ENCODE measurements around the gene GALK1.

Gene GALK1

DNA sequence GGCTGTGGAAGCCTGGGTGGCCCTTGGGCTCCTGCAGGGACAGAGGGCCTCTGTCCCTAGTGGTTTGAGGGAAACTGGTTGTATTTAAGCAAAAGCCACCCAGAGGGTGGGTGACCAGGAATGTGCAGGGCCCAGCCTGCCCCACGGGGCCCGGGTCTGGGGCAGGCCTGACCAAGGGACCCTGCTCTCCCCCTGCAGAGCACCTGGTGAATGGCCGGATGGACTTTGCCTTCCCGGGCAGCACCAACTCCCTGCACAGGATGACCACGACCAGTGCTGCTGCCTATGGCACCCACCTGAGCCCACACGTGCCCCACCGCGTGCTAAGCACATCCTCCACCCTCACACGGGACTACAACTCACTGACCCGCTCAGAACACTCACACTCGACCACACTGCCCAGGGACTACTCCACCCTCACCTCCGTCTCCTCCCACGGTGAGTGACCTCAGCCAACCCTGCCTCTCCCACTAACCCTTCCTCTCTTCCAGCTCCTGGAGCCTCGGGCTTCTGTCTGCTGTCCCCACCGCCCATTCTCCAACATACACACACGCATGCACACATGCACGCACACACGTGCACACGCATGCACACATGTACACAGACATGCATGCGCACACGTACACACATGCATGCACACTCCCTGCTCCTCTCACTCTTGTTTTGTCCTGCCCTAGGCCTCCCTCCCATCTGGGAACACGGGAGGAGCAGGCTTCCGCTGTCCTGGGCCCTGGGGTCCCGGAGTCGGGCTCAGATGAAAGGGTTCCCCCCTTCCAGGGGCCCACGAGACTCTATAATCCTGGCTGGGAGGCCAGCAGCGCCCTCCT, 10.4 kb downstream of the GALK1 start:
- DNase-seq: no peak
- Histone ChIP-seq H3K27ac (no peak overlapping the region), H3K4me3 (ENCODE audit: low read depth, low read length) (no peak overlapping the region), H3K36me3 (replicated peaks) (no peaks in the 10 kb centered on the region), H3K27me3 (replicated peaks) (no peaks in the 10 kb centered on the region)
- in situ Hi-C loops (cut with HindIII; ENCODE audit: low pct_ligation_motif_present, low sequenced_read_pairs): no loop called here
- TF ChIP-seq, protein P1, sequence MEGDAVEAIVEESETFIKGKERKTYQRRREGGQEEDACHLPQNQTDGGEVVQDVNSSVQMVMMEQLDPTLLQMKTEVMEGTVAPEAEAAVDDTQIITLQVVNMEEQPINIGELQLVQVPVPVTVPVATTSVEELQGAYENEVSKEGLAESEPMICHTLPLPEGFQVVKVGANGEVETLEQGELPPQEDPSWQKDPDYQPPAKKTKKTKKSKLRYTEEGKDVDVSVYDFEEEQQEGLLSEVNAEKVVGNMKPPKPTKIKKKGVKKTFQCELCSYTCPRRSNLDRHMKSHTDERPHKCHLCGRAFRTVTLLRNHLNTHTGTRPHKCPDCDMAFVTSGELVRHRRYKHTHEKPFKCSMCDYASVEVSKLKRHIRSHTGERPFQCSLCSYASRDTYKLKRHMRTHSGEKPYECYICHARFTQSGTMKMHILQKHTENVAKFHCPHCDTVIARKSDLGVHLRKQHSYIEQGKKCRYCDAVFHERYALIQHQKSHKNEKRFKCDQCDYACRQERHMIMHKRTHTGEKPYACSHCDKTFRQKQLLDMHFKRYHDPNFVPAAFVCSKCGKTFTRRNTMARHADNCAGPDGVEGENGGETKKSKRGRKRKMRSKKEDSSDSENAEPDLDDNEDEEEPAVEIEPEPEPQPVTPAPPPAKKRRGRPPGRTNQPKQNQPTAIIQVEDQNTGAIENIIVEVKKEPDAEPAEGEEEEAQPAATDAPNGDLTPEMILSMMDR (IDR thresholded peaks at IDR 0.05; ENCODE audit: low read depth, low read length, missing control alignments): no peak

GRCh38 chr17:75753514-75754377, 11.2 kb downstream of the GALK1 start:
- peak; percentile 15 for DNase-seq
- Histone ChIP-seq H3K27ac (no peak overlapping the region), H3K4me3 (ENCODE audit: low read depth, low read length) (peak overlapping the region; percentile 45), H3K36me3 (replicated peaks) (no peaks in the 10 kb centered on the region), H3K27me3 (replicated peaks) (no peaks in the 10 kb centered on the region)
- TF ChIP-seq, protein P1 (IDR thresholded peaks at IDR 0.05; ENCODE audit: low read depth, low read length, missing control alignments): peak; percentile 48
- in situ Hi-C loops (cut with HindIII; ENCODE audit: low pct_ligation_motif_present, low sequenced_read_pairs): no loop called here

GRCh38 chr17:75752802-75753513, 12.0 kb downstream of the GALK1 start:
- H3K27ac ChIP-seq: no peak overlapping the region
- TF ChIP-seq, protein P1 (IDR thresholded peaks at IDR 0.05; ENCODE audit: low read depth, low read length, missing control alignments): no peak
- H3K4me3 ChIP-seq (ENCODE audit: low read depth, low read length): peak overlapping the region; percentile 45
- H3K36me3 ChIP-seq (replicated peaks): no peaks in the 10 kb centered on the region
- no peak for DNase-seq
- H3K27me3 ChIP-seq (replicated peaks): no peaks in the 10 kb centered on the region
- in situ Hi-C loops (cut with HindIII; ENCODE audit: low pct_ligation_motif_present, low sequenced_read_pairs): no loop called here

DNA sequence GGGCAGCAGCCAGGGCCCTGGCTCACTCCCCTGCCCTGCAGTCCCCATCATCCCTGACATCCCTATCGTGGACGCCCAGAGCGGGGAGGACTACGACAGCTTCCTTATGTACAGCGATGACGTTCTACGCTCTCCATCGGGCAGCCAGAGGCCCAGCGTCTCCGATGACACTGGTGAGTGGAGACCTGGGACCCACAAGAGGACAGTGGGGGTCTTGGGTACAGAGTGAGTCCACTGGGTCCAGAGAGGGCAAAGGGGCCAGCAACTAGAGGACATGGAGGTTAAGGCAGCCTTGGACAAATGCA, 12.6 kb downstream of the GALK1 start:
- TF ChIP-seq, protein P1 (IDR thresholded peaks at IDR 0.05; ENCODE audit: low read depth, low read length, missing control alignments): no peak
- no peaks in the 10 kb centered on the region for H3K27me3 ChIP-seq (replicated peaks)
- no peak overlapping the region for H3K4me3 ChIP-seq (ENCODE audit: low read depth, low read length)
- no peak for DNase-seq
- no peak overlapping the region for H3K27ac ChIP-seq
- in situ Hi-C loops (cut with HindIII; ENCODE audit: low pct_ligation_motif_present, low sequenced_read_pairs): no loop called here
- H3K36me3 ChIP-seq (replicated peaks): no peaks in the 10 kb centered on the region

DNA sequence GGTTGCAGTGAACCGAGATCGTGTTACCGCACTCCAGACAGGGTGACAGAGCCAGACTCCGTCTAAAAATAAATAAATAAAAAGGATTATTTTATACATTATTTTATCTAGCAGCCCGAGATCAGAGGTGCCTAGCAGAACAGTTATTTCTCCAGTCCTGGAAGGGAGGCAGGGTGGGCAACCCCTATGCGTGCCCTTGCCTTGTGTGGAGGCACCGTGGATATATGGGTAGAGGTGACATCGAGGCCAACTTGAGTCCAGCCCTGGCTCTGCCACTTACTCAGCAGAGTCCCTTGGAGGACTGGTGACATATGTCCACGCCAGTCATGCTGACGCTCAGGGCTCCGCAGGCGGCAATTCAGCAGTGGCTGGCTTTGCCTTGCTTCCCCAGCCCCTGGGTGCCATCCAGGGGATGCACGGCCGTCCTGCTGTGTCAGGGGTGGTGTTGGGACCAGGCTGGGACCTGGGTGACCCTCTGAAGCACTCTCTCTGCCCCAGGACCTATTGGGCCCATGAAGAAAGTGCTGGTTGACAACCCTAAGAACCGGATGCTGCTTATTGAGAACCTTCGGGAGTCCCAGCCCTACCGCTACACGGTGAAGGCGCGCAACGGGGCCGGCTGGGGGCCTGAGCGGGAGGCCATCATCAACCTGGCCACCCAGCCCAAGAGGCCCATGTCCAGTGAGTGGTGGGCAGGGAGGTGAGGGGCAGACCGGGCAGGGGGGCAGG, 13.2 kb downstream of the GALK1 start:
- H3K36me3 ChIP-seq (replicated peaks): no peaks in the 10 kb centered on the region
- in situ Hi-C loops (cut with HindIII; ENCODE audit: low pct_ligation_motif_present, low sequenced_read_pairs): no loop called here

More for the DNA sequence above, 13.2 kb downstream of the GALK1 start:
- TF ChIP-seq, protein P1 (IDR thresholded peaks at IDR 0.05; ENCODE audit: low read depth, low read length, missing control alignments): no peak
- no peak overlapping the region for H3K4me3 ChIP-seq (ENCODE audit: low read depth, low read length)
- no peak overlapping the region for H3K27ac ChIP-seq
- no peak for DNase-seq
- no peaks in the 10 kb centered on the region for H3K27me3 ChIP-seq (replicated peaks)
